ENCODE results near the gene SEPTIN1. TPM values are rescaled to one million over a fixed set of nuclear protein-coding genes. Genes with fewer than 3 reads are reported as not detected.
A peak's percentile ranks its signal among the peaks of the same experiment; 100 is the strongest.

SEPTIN1 gene
- total RNA-seq (2012; rRNA removed) (not detected in 2 replicates), polyA plus RNA-seq (2012; rRNA removed) (0.24 and 0.50 TPM in 2 replicates), Bru-seq, nascent RNA (percentile 24 among the genes with signal in this experiment), BruChase-seq, experiment 1, labeled RNA remaining after a 6-hour chase (percentile 38 among the genes with signal in this experiment), BruChase-seq, experiment 2, labeled RNA remaining after a 2-hour chase (percentile 18 among the genes with signal in this experiment)
- 0.12 and 0.27 TPM in 2 replicates for polyA plus RNA-seq (2012; cell fraction: cytosol; rRNA removed)
- 0.46 and 0.60 TPM in 2 replicates for polyA plus RNA-seq (2012; cell fraction: nucleus; rRNA removed; ENCODE audit: low replicate concordance)
- long read RNA-seq, partial matches to known transcripts, result 1 of 2 reads
- long read RNA-seq, other reads (novel, unspliced or antisense), result 1 of 2 reads

DNA sequence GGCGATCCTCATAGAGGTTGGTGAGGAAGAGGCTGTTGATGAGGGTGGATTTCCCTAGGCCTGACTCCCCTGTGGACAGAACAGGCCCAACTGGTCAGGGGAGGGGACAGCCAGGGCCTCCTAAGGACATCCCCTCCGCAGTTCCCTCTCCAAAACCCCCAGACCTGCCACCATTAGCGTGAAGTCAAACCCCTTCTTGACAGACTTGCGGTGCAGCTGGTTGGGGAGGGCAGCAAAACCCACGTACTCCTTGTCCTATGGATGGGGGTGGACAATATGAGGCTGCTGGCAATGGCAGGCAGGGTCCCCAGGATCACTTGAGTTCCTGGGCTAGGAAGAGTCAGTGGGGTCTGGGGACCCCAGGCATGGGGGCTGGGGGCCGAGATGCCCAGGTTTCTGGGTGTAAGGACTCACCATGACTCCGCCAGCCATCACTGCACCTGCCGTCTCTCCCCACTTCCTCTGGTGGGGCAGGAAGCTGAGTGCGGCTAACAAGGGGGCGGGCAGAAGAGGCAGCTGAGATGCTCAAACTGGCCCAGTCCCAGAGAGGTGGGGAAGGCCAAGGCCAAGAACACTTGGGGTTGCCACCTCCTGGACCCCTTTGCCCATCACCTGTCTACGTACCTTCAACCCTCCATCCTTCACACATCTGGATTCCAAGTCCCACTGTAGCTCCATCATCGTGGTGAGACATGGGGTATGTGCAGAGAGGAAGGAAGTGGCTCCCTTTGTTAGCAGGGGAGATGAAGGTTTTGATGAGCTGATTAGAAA lies at the start of gene SEPTIN1:
Gene SEPTIN1 (minus strand): TSS at position 451 of the 771 bp plus-strand sequence. CDS start 19 bp downstream, at position 432.
- no peak within 1 kb of the TSS for H2AK9ac ChIP-seq (replicated peaks; ENCODE audit: low read depth, low read length, poor library complexity)
- no peak for ATAC-seq (ENCODE audit: low read depth)
- no peak within 1 kb of the TSS for H2BK15ac ChIP-seq (ENCODE audit: low read depth, low read length)
- intact Hi-C loops (cut with micrococcal nuclease) (no loop called here), in situ Hi-C loops (cut with MboI; ENCODE audit: low sequenced_read_pairs) (no loop called here), dilution Hi-C loops (cut with HindIII; ENCODE audit: low sequenced_read_pairs, unreplicated experiment) (no loop called here)
- H4K20me1 ChIP-seq (ENCODE audit: insufficient read depth, low read length), result peaks cover 10% of the 10 kb centered on the region
- no peak within 1 kb of the TSS for H3K4me2 ChIP-seq (ENCODE audit: low read depth, low read length)
- peak within 1 kb of the TSS; percentile 58 for H2AFZ ChIP-seq (replicated peaks; ENCODE audit: low read length, poor library complexity)
- CTCF ChIA-PET, result no interaction called here
- no peak within 1 kb of the TSS for H3K4me3 ChIP-seq (ENCODE audit: insufficient read depth, low read depth, low read length)
- no peak within 1 kb of the TSS for H4K5ac ChIP-seq (ENCODE audit: low read depth, low read length)
- H3K27ac ChIP-seq (ENCODE audit: insufficient read depth, low read length), result no peak within 1 kb of the TSS
- H3K14ac ChIP-seq (replicated peaks; ENCODE audit: low read depth, low read length), result no peak within 1 kb of the TSS
- no peak within 1 kb of the TSS for H2BK20ac ChIP-seq (ENCODE audit: low read depth, low read length)
- no peaks in the 10 kb centered on the region for H3K27me3 ChIP-seq (ENCODE audit: control insufficient read depth, insufficient read depth, low read length)
- no peaks in the 10 kb centered on the region for H3K9me3 ChIP-seq (ENCODE audit: control insufficient read depth, insufficient read depth, low read length)
- no peak within 1 kb of the TSS for H2BK120ac ChIP-seq (ENCODE audit: low read depth, low read length)
- peaks cover 5 to 22% of the 10 kb centered on the region in 2 experiments for H3K79me1 ChIP-seq (ENCODE audit: low read depth in 1 of 2, low read length in 2 of 2)
- no peak within 1 kb of the TSS for H2AK5ac ChIP-seq (ENCODE audit: low read depth, low read length)
- H4K91ac ChIP-seq (ENCODE audit: insufficient read depth, low read depth, low read length), result no peak within 1 kb of the TSS
- no peak within 1 kb of the TSS for H3K23ac ChIP-seq (ENCODE audit: low read depth, low read length)
- H3K4ac ChIP-seq (ENCODE audit: low read depth, low read length), result no peak within 1 kb of the TSS
- BruUV-seq (replicated peaks), result no TSS peak
- H3K36me3 ChIP-seq (ENCODE audit: control insufficient read depth, insufficient read depth, low read length), result no peaks in the 10 kb centered on the region
- H3K4me1 ChIP-seq (ENCODE audit: control insufficient read depth, insufficient read depth, low read length), result peaks cover 5% of the 10 kb centered on the region
- H3K9me1 ChIP-seq (ENCODE audit: insufficient read depth, low read length), result peaks cover 9% of the 10 kb centered on the region; the same call in 1 of the 2 replicates
- no peak within 1 kb of the TSS for H4K8ac ChIP-seq (ENCODE audit: low read depth in 2 of 2, low read length in 2 of 2)
- no peak within 1 kb of the TSS for H3K56ac ChIP-seq (ENCODE audit: extremely low read depth, insufficient read depth, low read length)
- no peak for DNase-seq
- POLR2A ChIA-PET (ENCODE audit: unreplicated experiment), result interaction anchor here (0.8 kb wide), 1 partner anchor 12 kb away, joined by 3 read pairs; no protein-coding TSS in a partner anchor
- H3K9ac ChIP-seq (ENCODE audit: low read depth, low read length), result no peak within 1 kb of the TSS
- H3K18ac ChIP-seq (ENCODE audit: low read depth, low read length), result no peak within 1 kb of the TSS
- WGBS, 2 experiments (ENCODE audit: extremely low coverage in 2 of 2, insufficient read length in 1 of 2), result 100% methylated on average over 1 of the region's 12 CpGs; no CpG with 5 or more reads in 1 of the 2 experiments
- H2BK5ac ChIP-seq (ENCODE audit: low read depth, low read length, poor library complexity, severe bottlenecking), result no peak within 1 kb of the TSS
- TF ChIP-seq POLR2A (IDR thresholded peaks at IDR 0.05; ENCODE audit: low read depth, low read length) (no peak), MAZ (IDR thresholded peaks at IDR 0.05; ENCODE audit: borderline replicate concordance, low read depth, low read length) (no peak), SMC3 (IDR thresholded peaks at IDR 0.05; ENCODE audit: low read depth, low read length) (no peak), NFE2L2 (IDR thresholded peaks at IDR 0.05; ENCODE audit: low read depth, low read length) (no peak), USF2 (IDR thresholded peaks at IDR 0.05; ENCODE audit: low read depth, low read length) (no peak), MXI1 (IDR thresholded peaks at IDR 0.05; ENCODE audit: borderline replicate concordance, low read depth, low read length) (no peak), RCOR1 (IDR thresholded peaks at IDR 0.05; ENCODE audit: insufficient replicate concordance, low read length) (no peak), BHLHE40 (IDR thresholded peaks at IDR 0.05; ENCODE audit: low read depth, low read length) (no peak), CEBPB (IDR thresholded peaks at IDR 0.05; ENCODE audit: low read depth, low read length) (no peak), MAFK (IDR thresholded peaks at IDR 0.05; ENCODE audit: low read depth, low read length) (no peak), RAD21 (IDR thresholded peaks at IDR 0.05; ENCODE audit: low read length) (no peak), FOS (IDR thresholded peaks at IDR 0.05; ENCODE audit: low read depth, low read length) (no peak), ELK1 (IDR thresholded peaks at IDR 0.05; ENCODE audit: borderline replicate concordance, low read depth, low read length) (no peak), CHD1 (IDR thresholded peaks at IDR 0.05; ENCODE audit: low read depth, low read length) (no peak), RFX5 (IDR thresholded peaks at IDR 0.05; ENCODE audit: low read depth, low read length) (no peak)

Measured in IMR-90 (cell line).